Upper lobe of right lung (tissue), 1 donor: ENCODE results near the gene HBG1. TPM values are rescaled to one million over a fixed set of nuclear protein-coding genes. Genes with fewer than 3 reads are reported as not detected.

Experiments used
- ATAC-seq: fragments of 200-7000 bp; cut with Tn5 transposase; one replicate; pipeline ENCODE4 v1.9.1; 2020; ENCODE audit warnings: mild to moderate bottlenecking, moderate library complexity
- DNase-seq: peaks from one replicate; pipeline ENCODE4 v3.0.0-alpha.2; 2020
- H3K27ac ChIP-seq: fragments of 200-600 bp; one replicate; pipeline ENCODE4 v1.8.0; 2022
- H3K27me3 ChIP-seq: fragments of 200-600 bp; one replicate; pipeline ENCODE4 v1.8.0; 2022; ENCODE audit warnings: mild to moderate bottlenecking
- H3K36me3 ChIP-seq: fragments of 200-600 bp; one replicate; pipeline ENCODE4 v1.8.0; 2022
- H3K4me1 ChIP-seq: fragments of 200-600 bp; one replicate; pipeline ENCODE4 v1.8.0; 2022
- H3K4me3 ChIP-seq: fragments of 200-600 bp; one replicate; pipeline ENCODE4 v1.8.0; 2022; ENCODE audit warnings: mild to moderate bottlenecking
- H3K9me3 ChIP-seq: fragments of 200-600 bp; one replicate; pipeline ENCODE4 v1.8.0; 2022
- CTCF ChIP-seq: fragments of 200-600 bp; IDR thresholded peaks from one replicate; pipeline ENCODE4 v1.8.0; 2022; ENCODE audit warnings: antibody characterized with exemption
- intact Hi-C: fragments of 100-400 bp; cut with DNase I; formaldehyde crosslinking; loops from one replicate; pipeline ENCODE4 v1.11.0; 2022
- total RNA-seq: library from RNA; stranded (reverse); fragmentation: NEBNext Ultra II Directional; extraction: Animal tissue kit (Norgen Biotek cat#: 25700); gene quantifications from one replicate; pipeline ENCODE4 v1.2.1, GENCODE V29; 2021
- donor health status: DM: no; HTN: yes; CAD: no; lungs with severe emphysema.

The HBG1 gene
- total RNA-seq, 1 donor from 2014 or later: not detected

GRCh38 chr11:5286351-5286750 lies 36.7 kb upstream of the HBG1 start:
- intact Hi-C loops: no loop called here
- no peak for DNase-seq

DNA sequence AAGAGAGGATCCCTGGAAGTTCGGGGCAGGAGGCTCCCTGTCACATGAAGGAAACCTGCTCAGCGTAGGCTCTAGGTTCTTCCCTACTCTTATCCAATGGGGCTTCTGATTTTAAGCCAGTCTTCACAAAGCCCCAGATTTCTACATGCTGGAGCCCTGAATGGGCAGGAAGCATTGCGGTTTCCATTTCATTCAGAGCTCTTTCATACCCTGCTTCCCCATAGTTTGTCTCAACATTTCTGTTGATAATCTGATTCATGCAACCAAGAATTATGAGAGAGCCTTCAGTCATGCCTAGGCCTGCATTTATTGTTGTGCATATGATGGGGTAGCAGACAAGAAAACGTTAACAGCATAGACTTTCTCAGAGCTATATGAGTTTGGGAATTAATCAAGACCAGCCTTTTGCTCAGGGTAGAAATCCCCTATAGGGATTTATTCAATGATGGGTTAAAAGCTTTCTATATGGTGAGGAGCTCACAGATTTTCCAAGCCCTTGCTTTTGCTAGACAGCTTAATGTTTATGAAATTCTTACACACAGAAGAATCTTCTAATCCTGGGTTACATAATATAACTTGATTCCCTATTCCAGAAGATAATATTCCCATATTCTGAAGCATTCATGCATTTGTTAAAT lies 36.2 kb upstream of the HBG1 start:
- Histone ChIP-seq H3K36me3 (no peaks in the 10 kb centered on the region), H3K27ac (no peak overlapping the region), H3K9me3 (no peaks in the 10 kb centered on the region), H3K27me3 (no peaks in the 10 kb centered on the region), H3K4me3 (no peak overlapping the region), H3K4me1 (no peaks in the 10 kb centered on the region)
- TF ChIP-seq CTCF: no peak
- no peak for DNase-seq
- intact Hi-C loops: no loop called here
- no peak for ATAC-seq

More at GRCh38 chr11:5286351-5286750, 36.7 kb upstream of the HBG1 start:
- no peaks in the 10 kb centered on the region for H3K4me1 ChIP-seq
- ATAC-seq: no peak
- TF ChIP-seq CTCF: no peak
- no peak overlapping the region for H3K4me3 ChIP-seq
- H3K36me3 ChIP-seq: no peaks in the 10 kb centered on the region
- no peak overlapping the region for H3K27ac ChIP-seq
- no peaks in the 10 kb centered on the region for H3K27me3 ChIP-seq
- H3K9me3 ChIP-seq: no peaks in the 10 kb centered on the region

DNA sequence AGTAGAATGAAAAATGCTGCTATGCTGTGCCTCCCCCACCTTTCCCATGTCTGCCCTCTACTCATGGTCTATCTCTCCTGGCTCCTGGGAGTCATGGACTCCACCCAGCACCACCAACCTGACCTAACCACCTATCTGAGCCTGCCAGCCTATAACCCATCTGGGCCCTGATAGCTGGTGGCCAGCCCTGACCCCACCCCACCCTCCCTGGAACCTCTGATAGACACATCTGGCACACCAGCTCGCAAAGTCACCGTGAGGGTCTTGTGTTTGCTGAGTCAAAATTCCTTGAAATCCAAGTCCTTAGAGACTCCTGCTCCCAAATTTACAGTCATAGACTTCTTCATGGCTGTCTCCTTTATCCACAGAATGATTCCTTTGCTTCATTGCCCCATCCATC lies 35.0 kb upstream of the HBG1 start:
- Histone ChIP-seq H3K27me3 (no peaks in the 10 kb centered on the region), H3K9me3 (no peaks in the 10 kb centered on the region), H3K36me3 (no peaks in the 10 kb centered on the region), H3K27ac (no peak overlapping the region), H3K4me1 (no peaks in the 10 kb centered on the region), H3K4me3 (no peak overlapping the region)
- DNase-seq (no peak), ATAC-seq (no peak)
- intact Hi-C loops: no loop called here
- TF ChIP-seq CTCF: no peak

GRCh38 chr11:5283882-5284281 lies 34.2 kb upstream of the HBG1 start:
- DNase-seq (no peak), ATAC-seq (no peak)
- TF ChIP-seq CTCF: no peak
- H3K4me3 ChIP-seq: no peak overlapping the region
- no peaks in the 10 kb centered on the region for H3K4me1 ChIP-seq
- H3K27ac ChIP-seq: no peak overlapping the region
- no peaks in the 10 kb centered on the region for H3K27me3 ChIP-seq
- H3K9me3 ChIP-seq: no peaks in the 10 kb centered on the region
- H3K36me3 ChIP-seq: no peaks in the 10 kb centered on the region
- intact Hi-C loops: no loop called here

- intact Hi-C loops: no loop called here
- Histone ChIP-seq H3K9me3 (no peaks in the 10 kb centered on the region), H3K27ac (no peak overlapping the region), H3K27me3 (no peaks in the 10 kb centered on the region), H3K4me1 (no peaks in the 10 kb centered on the region), H3K4me3 (no peak overlapping the region), H3K36me3 (no peaks in the 10 kb centered on the region)
- TF ChIP-seq CTCF: no peak
- ATAC-seq (no peak), DNase-seq (no peak)
Measured at GRCh38 chr11:5283086-5283485, 33.4 kb upstream of the HBG1 start.

DNA sequence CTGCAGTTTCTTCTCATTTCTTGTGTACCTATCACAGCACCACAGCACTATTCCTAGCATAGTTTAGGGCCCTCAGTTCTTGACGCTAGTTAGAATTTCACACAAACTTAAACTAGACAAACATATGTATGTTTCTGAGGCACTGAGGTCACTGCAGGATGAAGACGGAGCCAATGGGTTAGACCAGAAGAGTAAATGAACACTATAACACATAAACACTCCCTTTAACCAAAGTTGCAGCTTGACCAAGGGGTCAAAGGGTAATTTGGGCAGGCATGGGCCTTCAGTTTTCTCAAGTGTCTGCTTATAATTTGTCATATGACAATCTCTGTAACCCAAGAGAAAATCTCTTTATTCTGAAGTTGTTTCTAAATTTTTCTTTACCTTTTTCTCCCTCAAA lies 33.0 kb upstream of the HBG1 start:
- H3K27ac ChIP-seq: no peak overlapping the region
- no peaks in the 10 kb centered on the region for H3K27me3 ChIP-seq
- ATAC-seq: no peak
- H3K36me3 ChIP-seq: no peaks in the 10 kb centered on the region
- no peaks in the 10 kb centered on the region for H3K4me1 ChIP-seq
- H3K9me3 ChIP-seq: no peaks in the 10 kb centered on the region
- intact Hi-C loops: no loop called here
- TF ChIP-seq CTCF: no peak
- no peak for DNase-seq
- H3K4me3 ChIP-seq: no peak overlapping the region
